ENCODE data around the gene CCDC88C. TPM values are rescaled to one million over a fixed set of nuclear protein-coding genes. Genes with fewer than 3 reads are reported as not detected.
A peak's percentile ranks its signal among the peaks of the same experiment; 100 is the strongest.

CCDC88C gene
- total RNA-seq, 4 donors from 2014 or later = 3.2 to 32.7 (median 11.0) TPM

- TF ChIP-seq POLR2A (IDR thresholded peaks at IDR 0.05) (no peak), CTCF (IDR thresholded peaks at IDR 0.05) (no peak)
- no peaks in the 10 kb centered on the region for H3K36me3 ChIP-seq
These were observed 87.4 kb downstream of the CCDC88C start for GRCh38 chr14:91330096-91330696.

GRCh38 chr14:91329486-91330014 is 88.1 kb downstream of the CCDC88C start:
- Histone ChIP-seq H3K9me3 (no peaks in the 10 kb centered on the region), H3K36me3 (no peaks in the 10 kb centered on the region), H3K27ac (no peak overlapping the region), H3K4me3 (no peak overlapping the region), H3K4me1 (peaks cover 0 to 2% of the 10 kb centered on the region in 2 donors), H3K27me3 (no peaks in the 10 kb centered on the region)
- intact Hi-C loops (cut with DNase I; ENCODE audit: low total_unique reads) = no loop called here
- no peak for DNase-seq
- TF ChIP-seq POLR2A (IDR thresholded peaks at IDR 0.05) = no peak
- TF ChIP-seq CTCF (IDR thresholded peaks at IDR 0.05) = no peak

More at GRCh38 chr14:91330096-91330696, 87.4 kb downstream of the CCDC88C start:
- H3K4me3 ChIP-seq = no peak overlapping the region
- no peaks in the 10 kb centered on the region for H3K9me3 ChIP-seq
- no peak overlapping the region for H3K27ac ChIP-seq
- H3K27me3 ChIP-seq = no peaks in the 10 kb centered on the region
- no peaks in the 10 kb centered on the region for H3K4me1 ChIP-seq
- intact Hi-C loops (cut with DNase I; ENCODE audit: low total_unique reads) = no loop called here
- DNase-seq = no peak

GRCh38 chr14:91328313-91329050 is 89.1 kb downstream of the CCDC88C start:
- TF ChIP-seq POLR2A (IDR thresholded peaks at IDR 0.05) (no peak), CTCF (IDR thresholded peaks at IDR 0.05) (no peak)
- intact Hi-C loops (cut with DNase I; ENCODE audit: low total_unique reads) = no loop called here
- Histone ChIP-seq H3K36me3 (no peaks in the 10 kb centered on the region), H3K9me3 (no peaks in the 10 kb centered on the region), H3K27me3 (no peaks in the 10 kb centered on the region), H3K27ac (no peak overlapping the region), H3K4me3 (no peak overlapping the region), H3K4me1 (peaks cover 0 to 5% of the 10 kb centered on the region in 2 donors)
- no peak for DNase-seq

GRCh38 chr14:91327661-91328312 is 89.8 kb downstream of the CCDC88C start:
- Histone ChIP-seq H3K4me1 (peaks cover 0 to 5% of the 10 kb centered on the region in 2 donors), H3K4me3 (no peak overlapping the region), H3K9me3 (no peaks in the 10 kb centered on the region), H3K27ac (peak overlapping the region in 1 of 2 donors; percentile 14), H3K36me3 (no peaks in the 10 kb centered on the region), H3K27me3 (no peaks in the 10 kb centered on the region)
- no peak for DNase-seq
- intact Hi-C loops (cut with DNase I; ENCODE audit: low total_unique reads) = no loop called here
- no peak for TF ChIP-seq CTCF (IDR thresholded peaks at IDR 0.05)
- TF ChIP-seq POLR2A (IDR thresholded peaks at IDR 0.05) = no peak

- DNase-seq = peak in 1 of 2 donors; percentile 51
- TF ChIP-seq CTCF (IDR thresholded peaks at IDR 0.05) (no peak), POLR2A (IDR thresholded peaks at IDR 0.05) (no peak)
- Histone ChIP-seq H3K27ac (peak overlapping the region in 1 of 2 donors; percentile 14), H3K9me3 (no peaks in the 10 kb centered on the region), H3K4me3 (no peak overlapping the region), H3K4me1 (peaks cover 0 to 5% of the 10 kb centered on the region in 2 donors), H3K36me3 (no peaks in the 10 kb centered on the region), H3K27me3 (no peaks in the 10 kb centered on the region)
- intact Hi-C loops (cut with DNase I; ENCODE audit: low total_unique reads) = no loop called here
These were observed 90.4 kb downstream of the CCDC88C start for GRCh38 chr14:91327250-91327595.
